Activated CD4-positive, alpha-beta memory T cell treated with anti-CD3 and anti-CD28 coated beads for 36 hours (primary cell): ENCODE results near the gene PACSIN3. TPM values are rescaled to one million over a fixed set of nuclear protein-coding genes. Genes with fewer than 3 reads are reported as not detected.
"Not testable (repeated sequence)": the region's sequence is repeated elsewhere in the genome, so short reads cannot be mapped to it uniquely, and the experiment has no call there.

Source experiments
- CTCF ChIA-PET: fragments of 350-600 bp; sonication (Branson Sonifier 250); formaldehyde crosslinking; loops from one replicate; lab custom pipeline; 2021; ENCODE audit warnings: antibody characterized with exemption, inconsistent platforms; lab: Charles Lee
- POLR2A ChIA-PET: fragments of 350-600 bp; sonication (Branson Sonifier 250); formaldehyde crosslinking; loops from one replicate; lab custom pipeline; 2021; ENCODE audit warnings: antibody characterized with exemption; lab: Charles Lee
- DNase-seq: peaks from one replicate; pipeline ENCODE4 v3.0.0-alpha.2; 2020
- H3K27ac Mint-ChIP-seq: one replicate; pipeline ENCODE4 v1.8.0; 2021; ENCODE audit warnings: mixed read lengths
- H3K27me3 Mint-ChIP-seq: one replicate; pipeline ENCODE4 v1.8.0; 2021; ENCODE audit warnings: mixed read lengths
- H3K36me3 Mint-ChIP-seq: one replicate; pipeline ENCODE4 v1.8.0; 2021; ENCODE audit warnings: mixed read lengths
- H3K4me1 Mint-ChIP-seq: one replicate; pipeline ENCODE4 v1.8.0; 2021; ENCODE audit warnings: low read depth, mixed read lengths
- H3K4me3 Mint-ChIP-seq: one replicate; pipeline ENCODE4 v1.8.0; 2021; ENCODE audit warnings: mild to moderate bottlenecking, mixed read lengths
- H3K9me3 Mint-ChIP-seq: one replicate; pipeline ENCODE4 v1.8.0; 2021; ENCODE audit warnings: mixed read lengths
- intact Hi-C: fragments of 100-400 bp; cut with micrococcal nuclease; formaldehyde crosslinking; loops from one replicate; pipeline ENCODE4 v1.15.1; 2023
- total RNA-seq, 2 experiments: library from RNA; stranded (reverse); gene quantifications; one replicate each; pipeline ENCODE4 v1.2.3, GENCODE V29; 2021

Gene PACSIN3
- total RNA-seq, 2 experiments from 2014 or later, result 5.3 to 6.0 TPM

GRCh38 chr11:47191137-47191536, 4.9 kb upstream of the PACSIN3 start:
- H3K36me3 Mint-ChIP-seq, H3K4me3 Mint-ChIP-seq, H3K4me1 Mint-ChIP-seq, intact Hi-C loops, POLR2A ChIA-PET, H3K27ac Mint-ChIP-seq, DNase-seq, CTCF ChIA-PET, H3K9me3 Mint-ChIP-seq: not testable (repeated sequence)
- peaks cover 15% of the 10 kb centered on the region for H3K27me3 Mint-ChIP-seq

DNA sequence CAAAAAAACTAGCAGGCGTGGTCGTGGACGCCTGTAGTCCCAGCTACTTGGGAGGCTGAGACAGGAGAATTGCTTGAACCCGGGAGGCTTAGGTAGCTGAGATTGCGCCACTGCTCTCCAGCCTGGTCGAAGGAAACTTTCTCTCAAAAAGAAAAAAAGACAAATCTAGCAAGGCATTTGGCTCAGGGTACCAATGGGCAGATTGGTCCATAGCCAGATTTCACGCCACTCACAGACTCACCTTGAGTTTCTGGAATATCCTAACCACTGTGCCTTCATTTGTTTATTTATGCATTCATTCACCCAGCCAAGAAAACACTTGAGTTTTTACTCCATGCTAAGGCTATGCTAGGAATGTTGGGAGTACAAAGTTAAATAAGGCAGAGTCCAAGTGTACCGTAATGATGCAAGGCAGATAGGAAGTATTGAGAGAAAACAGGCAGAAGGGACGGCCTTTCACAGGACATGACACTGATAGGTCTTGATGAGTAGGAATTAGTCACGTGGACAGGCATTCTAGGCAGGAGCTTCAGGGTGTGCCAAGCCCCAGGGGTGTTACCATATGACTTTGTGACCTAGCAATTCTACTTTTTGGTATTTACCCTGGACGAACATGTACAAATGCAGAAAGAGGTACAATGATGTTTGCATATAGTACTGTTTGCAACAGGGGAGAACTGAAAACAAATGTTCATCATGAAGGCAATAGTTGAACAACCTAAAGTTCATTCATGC, 3.0 kb upstream of the PACSIN3 start:
- no peak overlapping the region for H3K4me3 Mint-ChIP-seq
- CTCF ChIA-PET, result interaction anchor here (1.2 kb wide), 1 partner anchor 11 kb away, joined by 3 read pairs; no protein-coding TSS in a partner anchor

DNA sequence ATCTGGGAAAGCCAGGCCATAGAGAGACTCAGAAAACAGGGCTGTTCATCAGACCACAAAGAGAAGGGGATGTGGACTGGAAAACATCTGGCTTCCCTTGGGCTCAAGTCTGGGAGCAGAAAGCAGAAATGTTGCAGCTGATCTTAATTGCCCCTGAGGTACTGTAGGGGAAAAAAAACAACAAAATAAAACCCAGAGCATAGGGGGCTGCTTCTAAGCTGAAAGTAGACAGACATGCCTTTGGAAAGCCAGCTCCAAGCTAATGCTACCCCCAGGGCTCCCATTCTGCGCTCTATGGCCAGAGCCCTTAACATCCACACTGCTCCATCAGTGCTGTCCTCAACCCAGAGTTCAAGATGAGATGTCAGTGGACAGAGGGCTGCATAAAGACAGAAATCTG, 2.0 kb upstream of the PACSIN3 start:
- H3K36me3 Mint-ChIP-seq, result no peaks in the 10 kb centered on the region
- H3K4me1 Mint-ChIP-seq, result peaks cover 9% of the 10 kb centered on the region
- H3K4me3 Mint-ChIP-seq, result no peak overlapping the region
- no peak overlapping the region for H3K27ac Mint-ChIP-seq
- H3K27me3 Mint-ChIP-seq, result peaks cover 23% of the 10 kb centered on the region
- no peak for DNase-seq
- CTCF ChIA-PET, result interaction anchor here (1.0 to 2.1 kb wide), 4 partner anchors 11 to 83 kb away, joined by 3 to 11 read pairs (median 6); partner anchors contain the start of gene ARFGAP2
- POLR2A ChIA-PET, result no interaction called here
- no peaks in the 10 kb centered on the region for H3K9me3 Mint-ChIP-seq
- intact Hi-C loops, result no loop called here

More for the DNA sequence above, 3.0 kb upstream of the PACSIN3 start:
- no peaks in the 10 kb centered on the region for H3K9me3 Mint-ChIP-seq
- POLR2A ChIA-PET, result interaction anchor here (0.7 kb wide), 1 partner anchor 21 kb away, joined by 3 read pairs; no protein-coding TSS in a partner anchor
- H3K27ac Mint-ChIP-seq, result no peak overlapping the region
- peaks cover 19% of the 10 kb centered on the region for H3K27me3 Mint-ChIP-seq
- H3K36me3 Mint-ChIP-seq, result no peaks in the 10 kb centered on the region
- no peak for DNase-seq
- intact Hi-C loops, result no loop called here
- peaks cover 9% of the 10 kb centered on the region for H3K4me1 Mint-ChIP-seq

- Mint-ChIP-seq H3K9me3 (no peaks in the 10 kb centered on the region), H3K4me1 (peaks cover 9% of the 10 kb centered on the region), H3K36me3 (no peaks in the 10 kb centered on the region), H3K27ac (no peak overlapping the region), H3K27me3 (peaks cover 23% of the 10 kb centered on the region), H3K4me3 (no peak overlapping the region)
- no peak for DNase-seq
- intact Hi-C loops, result loop anchor here (1.0 to 2.0 kb wide), 2 partner anchors 10 to 27 kb away; partner anchors contain the start of gene DDB2
- CTCF ChIA-PET, result interaction anchor here (0.7 to 2.1 kb wide), 6 partner anchors 11 to 569 kb away, joined by 3 to 11 read pairs (median 3); partner anchors contain the start of gene ARFGAP2
- POLR2A ChIA-PET, result interaction anchor here (1.7 kb wide), 1 partner anchor 27 kb away, joined by 12 read pairs; the partner anchor contains the start of gene DDB2
These were observed 1.5 kb upstream of the PACSIN3 start for GRCh38 chr11:47187723-47188122.

DNA sequence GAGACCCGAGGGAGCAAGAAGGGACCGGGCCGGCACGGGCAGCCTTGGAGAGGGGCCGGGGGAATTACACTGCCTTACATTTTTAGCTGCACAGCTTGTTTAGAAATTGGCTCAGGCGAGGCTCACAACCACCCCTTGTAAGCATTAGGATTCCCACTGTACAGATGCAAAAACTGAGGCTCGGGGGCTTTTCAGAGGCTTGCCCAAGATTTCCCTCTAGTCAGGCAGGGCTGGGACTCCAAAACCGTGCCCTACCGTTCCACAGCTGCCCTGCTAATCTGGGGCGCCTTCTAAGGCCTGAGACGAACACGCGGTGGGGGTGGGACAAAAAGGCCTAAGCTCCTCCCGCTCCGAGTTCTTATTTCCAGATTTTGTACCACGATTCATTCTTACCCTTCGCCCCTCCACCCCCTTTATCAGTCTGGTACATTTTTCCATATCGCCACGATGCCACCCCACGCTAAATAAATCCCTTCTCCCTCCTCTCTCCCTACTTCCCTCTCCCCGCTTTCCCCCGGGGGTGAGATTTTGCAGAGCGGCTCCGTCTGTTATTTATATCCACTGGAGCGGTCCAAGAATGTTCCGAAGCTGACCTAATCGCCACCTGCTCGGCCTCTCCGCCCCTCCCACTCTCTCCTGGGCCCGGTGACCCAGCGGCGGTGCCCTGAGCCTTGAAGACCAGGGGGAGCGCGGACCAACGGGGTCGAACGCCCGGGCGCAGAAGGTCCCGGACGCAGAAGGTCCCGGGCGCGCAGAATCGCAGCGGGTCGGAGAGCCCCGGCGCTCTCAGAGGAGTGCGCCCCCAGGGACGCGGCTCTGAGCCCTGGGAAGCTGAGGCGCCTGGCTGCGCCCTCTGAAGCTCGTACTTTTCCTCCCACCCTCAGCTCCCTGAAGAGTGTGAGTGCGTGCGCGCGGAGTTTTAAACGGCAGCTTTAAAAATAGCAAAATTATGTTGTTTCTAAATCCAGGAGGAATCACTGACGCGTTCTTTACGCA, 764 bp upstream of the PACSIN3 start:
- Mint-ChIP-seq H3K4me3 (peak overlapping the region; percentile 68), H3K4me1 (peaks cover 9% of the 10 kb centered on the region), H3K9me3 (no peaks in the 10 kb centered on the region), H3K27ac (no peak overlapping the region), H3K36me3 (no peaks in the 10 kb centered on the region), H3K27me3 (peaks cover 23% of the 10 kb centered on the region)
- intact Hi-C loops, result loop anchor here (1.0 to 2.0 kb wide), 2 partner anchors 10 to 28 kb away; partner anchors contain the start of gene DDB2
- ChIA-PET POLR2A (interaction anchor here (0.7 to 1.7 kb wide), 3 partner anchors 28 to 173 kb away, joined by 3 to 12 read pairs (median 3); partner anchors contain the start of genes ACP2 and DDB2), CTCF (interaction anchor here (0.7 to 2.1 kb wide), 6 partner anchors 10 to 569 kb away, joined by 3 to 11 read pairs (median 3); partner anchors contain the start of gene ARFGAP2)
- peak; percentile 65 for DNase-seq

GRCh38 chr11:47185305-47186075, 744 bp downstream of the PACSIN3 start:
- Mint-ChIP-seq H3K9me3 (no peaks in the 10 kb centered on the region), H3K27ac (no peak overlapping the region), H3K27me3 (peaks cover 23% of the 10 kb centered on the region), H3K36me3 (no peaks in the 10 kb centered on the region), H3K4me1 (peaks cover 9% of the 10 kb centered on the region), H3K4me3 (peak overlapping the region; percentile 39)
- DNase-seq, result no peak
- ChIA-PET POLR2A (interaction anchor here (1.1 kb wide), 1 partner anchor 29 kb away, joined by 6 read pairs; the partner anchor contains the start of gene DDB2), CTCF (no interaction called here)
- intact Hi-C loops, result loop anchor here (2.0 kb wide), 1 partner anchor 29 kb away; the partner anchor contains the start of gene DDB2

DNA sequence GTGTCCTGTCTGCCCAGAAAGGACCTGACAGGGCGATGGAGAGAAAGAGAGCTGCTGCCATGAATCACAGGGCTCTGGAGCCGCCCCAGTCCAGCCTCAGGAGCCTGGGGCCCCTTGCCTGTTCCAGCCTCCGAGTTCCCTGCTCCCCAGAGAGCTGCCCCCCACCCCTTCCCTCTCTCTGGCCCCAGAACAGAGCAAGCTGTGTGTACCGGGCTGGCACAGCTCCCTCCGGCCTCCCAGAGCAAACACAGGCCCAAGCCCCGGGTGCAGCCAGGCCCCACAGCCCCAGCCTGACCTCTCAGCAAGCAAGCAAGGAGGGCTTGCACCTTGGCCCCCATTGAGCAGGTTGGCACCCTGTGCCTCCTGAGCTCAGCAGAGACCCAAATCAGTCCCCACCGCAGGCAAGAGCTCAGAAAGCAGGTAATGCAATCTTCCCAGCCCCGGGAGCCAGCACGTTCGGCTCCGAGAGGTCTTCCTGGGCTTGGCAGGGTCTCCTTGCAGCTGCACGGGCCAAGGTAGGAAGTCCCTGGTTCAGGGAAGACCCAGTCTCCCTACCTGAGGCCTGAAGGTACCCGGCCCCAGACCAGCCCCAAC, 1.4 kb downstream of the PACSIN3 start:
- no peaks in the 10 kb centered on the region for H3K36me3 Mint-ChIP-seq
- ChIA-PET POLR2A (interaction anchor here (1.1 kb wide), 1 partner anchor 30 kb away, joined by 6 read pairs; the partner anchor contains the start of gene DDB2), CTCF (interaction anchor here (0.9 kb wide), 1 partner anchor 32 kb away, joined by 3 read pairs; no protein-coding TSS in a partner anchor)
- H3K27me3 Mint-ChIP-seq, result peaks cover 23% of the 10 kb centered on the region
- no peaks in the 10 kb centered on the region for H3K9me3 Mint-ChIP-seq
- DNase-seq, result no peak
- H3K4me1 Mint-ChIP-seq, result peaks cover 9% of the 10 kb centered on the region
- no peak overlapping the region for H3K4me3 Mint-ChIP-seq
- H3K27ac Mint-ChIP-seq, result no peak overlapping the region
- intact Hi-C loops, result no loop called here

- H3K27me3 Mint-ChIP-seq, result peaks cover 18% of the 10 kb centered on the region
- H3K9me3 Mint-ChIP-seq, result no peaks in the 10 kb centered on the region
- ChIA-PET POLR2A (no interaction called here), CTCF (interaction anchor here (0.7 to 0.9 kb wide), 2 partner anchors 31 to 123 kb away, joined by 3 read pairs; no protein-coding TSS in a partner anchor)
- no peaks in the 10 kb centered on the region for H3K36me3 Mint-ChIP-seq
- H3K4me3 Mint-ChIP-seq, result no peak overlapping the region
- intact Hi-C loops, result no loop called here
- no peak overlapping the region for H3K27ac Mint-ChIP-seq
- H3K4me1 Mint-ChIP-seq, result peaks cover 9% of the 10 kb centered on the region
- no peak for DNase-seq
These were observed 2.3 kb downstream of the PACSIN3 start for GRCh38 chr11:47183969-47184368.

DNA sequence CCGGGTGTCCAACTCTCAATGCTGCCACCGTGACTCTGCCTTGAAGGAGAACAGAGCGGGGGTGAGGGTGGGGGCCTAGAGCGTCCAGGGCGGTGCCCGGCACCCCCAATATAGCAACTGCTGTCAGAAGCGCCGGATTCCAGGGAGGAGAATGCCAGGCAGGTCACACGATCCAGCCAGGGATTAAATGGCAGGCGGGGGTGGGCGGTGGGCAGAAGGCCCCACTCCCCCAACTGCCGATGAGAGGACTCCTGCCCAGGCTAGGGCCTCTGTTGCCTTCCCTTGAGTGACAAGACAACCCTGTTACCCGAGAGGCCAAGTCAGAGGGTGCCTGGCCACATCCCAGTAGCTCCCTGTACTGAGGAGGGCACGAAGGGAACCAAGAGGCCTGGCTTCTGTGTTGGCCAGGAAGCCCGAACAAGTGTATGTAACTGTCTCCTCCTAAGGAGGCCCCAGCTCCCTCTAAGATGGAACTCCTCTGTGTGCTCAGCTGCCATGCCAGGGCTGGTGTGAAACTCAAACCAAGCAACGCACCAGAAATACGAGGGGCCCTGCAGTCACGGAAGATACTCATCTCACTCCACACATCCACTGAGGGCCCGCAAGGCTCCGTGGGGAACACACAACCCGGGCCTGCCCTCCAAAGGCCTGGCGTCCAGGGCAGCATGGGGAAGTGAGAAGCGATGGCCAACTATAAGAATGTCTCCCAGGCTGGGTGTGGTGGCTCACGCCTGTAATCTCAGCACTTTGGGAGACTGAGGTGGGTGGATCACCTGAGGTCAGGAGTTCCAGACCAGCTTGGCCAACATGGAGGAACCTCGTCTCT, 3.0 kb downstream of the PACSIN3 start:
- no peaks in the 10 kb centered on the region for H3K9me3 Mint-ChIP-seq
- peaks cover 18% of the 10 kb centered on the region for H3K27me3 Mint-ChIP-seq
- H3K27ac Mint-ChIP-seq, result no peak overlapping the region
- H3K4me3 Mint-ChIP-seq, result no peak overlapping the region
- H3K36me3 Mint-ChIP-seq, result no peaks in the 10 kb centered on the region
- CTCF ChIA-PET, result interaction anchor here (0.7 to 1.2 kb wide), 2 partner anchors 65 to 124 kb away, joined by 3 to 4 read pairs; no protein-coding TSS in a partner anchor
- POLR2A ChIA-PET, result no interaction called here
- intact Hi-C loops, result no loop called here
- peaks cover 9% of the 10 kb centered on the region for H3K4me1 Mint-ChIP-seq
- no peak for DNase-seq

DNA sequence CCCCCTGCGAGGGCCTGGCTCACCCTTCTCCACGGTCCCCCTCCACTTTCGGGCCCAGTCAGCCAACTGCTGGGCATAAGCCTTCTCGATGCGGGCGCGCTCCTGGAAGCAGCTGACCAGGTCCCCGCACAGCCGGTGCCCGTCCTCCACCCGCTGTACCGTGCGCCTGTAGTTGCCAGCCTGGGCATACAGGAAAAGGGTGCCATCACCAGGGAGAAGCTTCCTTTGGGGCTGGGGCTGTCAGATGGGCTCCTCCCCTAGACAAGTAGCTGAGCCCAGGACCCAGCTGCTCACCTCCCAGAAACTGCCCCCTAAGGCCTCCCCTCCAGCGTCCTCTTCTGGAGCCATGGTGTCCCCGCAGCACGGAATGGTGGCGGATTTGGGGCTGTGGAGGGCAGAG, 3.9 kb downstream of the PACSIN3 start:
- Mint-ChIP-seq H3K27me3 (peaks cover 16% of the 10 kb centered on the region), H3K27ac (no peak overlapping the region), H3K9me3 (no peaks in the 10 kb centered on the region), H3K36me3 (no peaks in the 10 kb centered on the region), H3K4me1 (peaks cover 12% of the 10 kb centered on the region), H3K4me3 (no peak overlapping the region)
- no peak for DNase-seq
- ChIA-PET POLR2A (no interaction called here), CTCF (interaction anchor here (1.2 kb wide), 1 partner anchor 66 kb away, joined by 4 read pairs; no protein-coding TSS in a partner anchor)
- intact Hi-C loops, result no loop called here
